HepG2 (cell line): ENCODE measurements around the gene DIAPH1. TPM values are rescaled to one million over a fixed set of nuclear protein-coding genes. Genes with fewer than 3 reads are reported as not detected.
A peak's percentile ranks its signal among the peaks of the same experiment; 100 is the strongest.

Experiments
- ATAD3A ChIP-seq: sonication (generic); formaldehyde crosslinking; IDR thresholded peaks from 2 replicates; pipeline ENCODE4 v1.4.0; 2020; ENCODE audit warnings: missing genetic modification reagents
- CREB1 ChIP-seq, 2 experiments: fragments of 450-650 bp in 1 of 2; IDR thresholded peaks; 2 replicates each; pipeline ENCODE4 v1.6.1; 2016 to 2017; ENCODE audit warnings: control low read depth in 1 of 2, mild to moderate bottlenecking in 1 of 2, missing compliant biosample characterization in 1 of 2, missing genetic modification characterization in 1 of 2
- ETV5 ChIP-seq: IDR thresholded peaks from 2 replicates; pipeline ENCODE4 v1.6.1; 2018; ENCODE audit warnings: missing biosample characterization, missing genetic modification reagents, inconsistent platforms, borderline replicate concordance
- FOSL2 ChIP-seq: sonication (generic); formaldehyde crosslinking; IDR thresholded peaks from 2 replicates; pipeline ENCODE4 v1.4.0; 2020; ENCODE audit warnings: missing genetic modification reagents
- GATA4 ChIP-seq: sonication (generic); IDR thresholded peaks from 2 replicates; pipeline ENCODE4 v1.6.1; 2016; ENCODE audit warnings: antibody characterized with exemption, low read depth, borderline replicate concordance
- GLI4 ChIP-seq: sonication (generic); formaldehyde crosslinking; IDR thresholded peaks from 2 replicates; pipeline ENCODE4 v1.5.1; 2020; ENCODE audit warnings: missing genetic modification reagents, mild to moderate bottlenecking, moderate library complexity, borderline replicate concordance
- IRX3 ChIP-seq: sonication (generic); formaldehyde crosslinking; IDR thresholded peaks from 2 replicates; pipeline ENCODE4 v1.8.1; 2023; ENCODE audit warnings: mild to moderate bottlenecking, low read depth, missing genetic modification reagents, borderline replicate concordance
- KDM1A ChIP-seq: IDR thresholded peaks from 2 replicates; pipeline ENCODE4 v1.6.1; 2016; ENCODE audit warnings: missing compliant biosample characterization
- MIER3 ChIP-seq: IDR thresholded peaks from 2 replicates; pipeline ENCODE4 v1.6.1; 2016; ENCODE audit warnings: missing compliant biosample characterization, borderline replicate concordance
- ONECUT2 ChIP-seq: sonication (generic); formaldehyde crosslinking; IDR thresholded peaks from 2 replicates; pipeline ENCODE4 v1.4.0; 2020; ENCODE audit warnings: missing genetic modification reagents
- RXRB ChIP-seq: IDR thresholded peaks from 2 replicates; pipeline ENCODE4 v1.6.1; 2016; ENCODE audit warnings: borderline replicate concordance, missing genetic modification reagents, missing compliant biosample characterization
- THAP11 ChIP-seq: IDR thresholded peaks from 2 replicates; pipeline ENCODE4 v1.6.1; 2016; ENCODE audit warnings: missing biosample characterization, missing genetic modification reagents
- ZFP36L1 ChIP-seq: sonication (generic); formaldehyde crosslinking; IDR thresholded peaks from 2 replicates; pipeline ENCODE4 v1.8.0; 2022; ENCODE audit warnings: mild to moderate bottlenecking, missing genetic modification reagents, moderate library complexity
- ZNF143 ChIP-seq: sonication (generic); formaldehyde crosslinking; IDR thresholded peaks from 2 replicates; pipeline ENCODE4 v1.4.0; 2020; ENCODE audit warnings: missing genetic modification reagents
- ZNF20 ChIP-seq: sonication (generic); formaldehyde crosslinking; IDR thresholded peaks from 2 replicates; pipeline ENCODE4 v1.4.0; 2020; ENCODE audit warnings: mild to moderate bottlenecking, moderate library complexity, missing genetic modification reagents
- ZNF430 ChIP-seq: sonication (generic); formaldehyde crosslinking; IDR thresholded peaks from 2 replicates; pipeline ENCODE4 v1.9.0; 2021; ENCODE audit warnings: mild to moderate bottlenecking, missing genetic modification reagents
- ZNF552 ChIP-seq: sonication (generic); formaldehyde crosslinking; IDR thresholded peaks from 2 replicates; pipeline ENCODE4 v1.9.0; 2022; ENCODE audit warnings: missing genetic modification reagents, mild to moderate bottlenecking, borderline replicate concordance
- ZNF652 ChIP-seq: IDR thresholded peaks from 2 replicates; pipeline ENCODE4 v1.6.1; 2016; ENCODE audit warnings: low read depth, borderline replicate concordance
- ZNF672 ChIP-seq: sonication (generic); formaldehyde crosslinking; IDR thresholded peaks from 2 replicates; pipeline ENCODE4 v1.8.1; 2022; ENCODE audit warnings: missing genetic modification reagents
- polyA plus RNA-seq, 8 experiments: library from polyadenylated mRNA; depleted of rRNA in 3 of 8; stranded (reverse) in 7 of 8; unstranded in 1 of 8; fragments of >200 nt; fragmentation: Illumina TruSeq in 4 of 8; extraction: Trizol in 4 of 8; gene quantifications; 2 replicates each; pipeline versions ENCODE4 v1.2.1 to v1.2.3, GENCODE V29; 2011 to 2016; ENCODE audit warnings: low read depth in 4 of 8, missing spikeins in 1 of 8, mixed read lengths in 1 of 8; ENCODE audit not compliant: insufficient read depth in 1 of 8
- total RNA-seq, 5 experiments: library from RNA; depleted of rRNA; stranded (reverse); fragments of >200 nt; fragmentation: Illumina TruSeq; extraction: Trizol; gene quantifications; 2 replicates each; pipeline ENCODE4 v1.2.3, GENCODE V29; 2016; ENCODE audit warnings: low read depth in 1 of 5
- TF ChIP-seq, protein P1 (sequence below): sonication (generic); formaldehyde crosslinking; conservative IDR thresholded peaks from 2 replicates; pipeline ENCODE4 v1.4.0; 2020; ENCODE audit warnings: missing genetic modification reagents
- TF ChIP-seq, protein P2 (sequence below): sonication (generic); formaldehyde crosslinking; conservative IDR thresholded peaks from 2 replicates; pipeline ENCODE4 v1.4.0; 2020; ENCODE audit warnings: missing genetic modification reagents
- TF ChIP-seq, protein P3 (sequence below): IDR thresholded peaks from 2 replicates; pipeline ENCODE4 v1.6.1; 2016; ENCODE audit warnings: low read depth, borderline replicate concordance
- TF ChIP-seq, protein P4 (sequence below): sonication (generic); formaldehyde crosslinking; IDR thresholded peaks from 2 replicates; pipeline ENCODE4 v1.5.1; 2020; ENCODE audit warnings: missing genetic modification reagents, mild to moderate bottlenecking, borderline replicate concordance
- TF ChIP-seq, protein P5 (sequence below): sonication (generic); IDR thresholded peaks from 2 replicates; pipeline ENCODE4 v1.6.1; 2016; ENCODE audit warnings: low read depth, borderline replicate concordance
- TF ChIP-seq, protein P6 (sequence below): sonication (generic); formaldehyde crosslinking; IDR thresholded peaks from 2 replicates; pipeline ENCODE4 v1.8.1; 2023; ENCODE audit warnings: mild to moderate bottlenecking, missing genetic modification reagents, borderline replicate concordance

DIAPH1 gene
- total and polyA plus RNA-seq, 2 of the 13 experiments (the other 11 are each of a cell fraction or from before 2014, with no cell fraction given), result 25.1 to 33.9 TPM

DNA sequence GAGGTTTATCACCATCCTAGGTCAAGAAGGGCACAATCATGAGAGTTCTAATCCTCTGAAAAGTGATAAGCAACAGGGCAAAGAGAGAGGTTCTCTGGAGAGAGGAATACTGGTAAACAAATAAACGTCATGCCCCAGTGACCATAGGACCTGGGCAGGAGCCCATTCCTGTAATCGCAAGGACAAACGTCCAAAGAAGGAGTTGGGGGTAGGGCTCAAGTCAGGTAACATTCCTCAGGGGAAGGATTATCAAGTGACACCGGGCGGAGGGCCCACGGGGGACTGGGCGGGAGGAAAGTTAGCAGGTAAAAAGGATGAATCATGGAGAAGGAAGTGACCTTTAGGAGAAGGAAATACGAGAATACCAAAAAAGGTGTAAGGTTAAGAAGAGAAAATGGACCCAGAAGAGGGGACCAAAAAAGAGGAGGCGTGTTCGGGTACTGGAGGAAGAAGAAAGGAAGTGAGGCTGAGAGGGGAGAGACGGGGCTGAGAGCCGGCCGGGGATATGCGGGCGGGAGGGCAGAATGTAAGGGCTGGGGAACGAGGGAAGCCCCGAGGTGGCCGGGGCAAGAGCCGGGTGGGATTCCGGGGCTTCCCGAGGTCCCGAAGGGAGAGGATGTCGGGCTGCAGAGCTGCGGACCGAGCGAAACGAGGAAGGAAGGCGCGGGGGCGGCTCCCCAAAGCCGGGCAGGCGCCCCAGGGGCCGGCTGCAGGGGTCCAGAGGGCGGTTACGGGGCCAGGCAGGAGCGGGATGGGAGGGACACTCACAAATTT is 583 bp downstream of the DIAPH1 start (continued):
- TF ChIP-seq, protein P1, sequence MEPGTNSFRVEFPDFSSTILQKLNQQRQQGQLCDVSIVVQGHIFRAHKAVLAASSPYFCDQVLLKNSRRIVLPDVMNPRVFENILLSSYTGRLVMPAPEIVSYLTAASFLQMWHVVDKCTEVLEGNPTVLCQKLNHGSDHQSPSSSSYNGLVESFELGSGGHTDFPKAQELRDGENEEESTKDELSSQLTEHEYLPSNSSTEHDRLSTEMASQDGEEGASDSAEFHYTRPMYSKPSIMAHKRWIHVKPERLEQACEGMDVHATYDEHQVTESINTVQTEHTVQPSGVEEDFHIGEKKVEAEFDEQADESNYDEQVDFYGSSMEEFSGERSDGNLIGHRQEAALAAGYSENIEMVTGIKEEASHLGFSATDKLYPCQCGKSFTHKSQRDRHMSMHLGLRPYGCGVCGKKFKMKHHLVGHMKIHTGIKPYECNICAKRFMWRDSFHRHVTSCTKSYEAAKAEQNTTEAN, result no peak
- no peak for TF ChIP-seq ZNF430 (CRISPR knock-in tag)
- TF ChIP-seq ZNF652 (CRISPR knock-in tag), result no peak
- TF ChIP-seq RXRB (CRISPR knock-in tag), result no peak; the same call in 1 of the 2 replicates
- peak; percentile 30; the same call in 1 of the 2 replicates for TF ChIP-seq ETV5
- TF ChIP-seq, protein P2, sequence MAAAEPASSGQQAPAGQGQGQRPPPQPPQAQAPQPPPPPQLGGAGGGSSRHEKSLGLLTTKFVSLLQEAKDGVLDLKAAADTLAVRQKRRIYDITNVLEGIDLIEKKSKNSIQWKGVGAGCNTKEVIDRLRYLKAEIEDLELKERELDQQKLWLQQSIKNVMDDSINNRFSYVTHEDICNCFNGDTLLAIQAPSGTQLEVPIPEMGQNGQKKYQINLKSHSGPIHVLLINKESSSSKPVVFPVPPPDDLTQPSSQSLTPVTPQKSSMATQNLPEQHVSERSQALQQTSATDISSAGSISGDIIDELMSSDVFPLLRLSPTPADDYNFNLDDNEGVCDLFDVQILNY (CRISPR knock-in tag), result no peak
- no peak for TF ChIP-seq CREB1 (IDR thresholded peaks at IDR 0.05)
- TF ChIP-seq CREB1 (CRISPR knock-in tag; IDR thresholded peaks at IDR 0.05), result peak; percentile 67
- peak; percentile 71 for TF ChIP-seq FOSL2 (CRISPR knock-in tag)
- no peak for TF ChIP-seq ONECUT2
- 0 out of 2 replicates have a peak, but pooled peaks have one; percentile 41 for TF ChIP-seq ZNF672 (CRISPR knock-in tag)
- TF ChIP-seq, protein P3, sequence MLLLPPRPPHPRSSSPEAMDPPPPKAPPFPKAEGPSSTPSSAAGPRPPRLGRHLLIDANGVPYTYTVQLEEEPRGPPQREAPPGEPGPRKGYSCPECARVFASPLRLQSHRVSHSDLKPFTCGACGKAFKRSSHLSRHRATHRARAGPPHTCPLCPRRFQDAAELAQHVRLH (CRISPR knock-in tag), result no peak
- no peak for TF ChIP-seq GATA4
- TF ChIP-seq, protein P4, sequence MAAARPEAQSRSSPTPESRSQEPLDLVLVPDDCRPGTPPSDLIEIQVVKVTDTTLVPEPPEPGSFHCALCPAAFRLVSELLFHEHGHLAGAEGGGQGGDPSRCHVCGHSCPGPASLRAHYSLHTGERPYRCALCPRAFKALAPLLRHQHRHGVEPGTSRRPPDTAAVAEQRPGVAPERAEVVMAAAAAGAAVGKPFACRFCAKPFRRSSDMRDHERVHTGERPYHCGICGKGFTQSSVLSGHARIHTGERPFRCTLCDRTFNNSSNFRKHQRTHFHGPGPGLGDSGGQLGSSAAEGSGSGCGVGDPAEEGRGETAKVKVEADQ (CRISPR knock-in tag), result no peak
- TF ChIP-seq ZNF552 (CRISPR knock-in tag), result no peak
- no peak for TF ChIP-seq IRX3 (CRISPR knock-in tag)
- no peak for TF ChIP-seq GLI4 (CRISPR knock-in tag)
- TF ChIP-seq, protein P5, sequence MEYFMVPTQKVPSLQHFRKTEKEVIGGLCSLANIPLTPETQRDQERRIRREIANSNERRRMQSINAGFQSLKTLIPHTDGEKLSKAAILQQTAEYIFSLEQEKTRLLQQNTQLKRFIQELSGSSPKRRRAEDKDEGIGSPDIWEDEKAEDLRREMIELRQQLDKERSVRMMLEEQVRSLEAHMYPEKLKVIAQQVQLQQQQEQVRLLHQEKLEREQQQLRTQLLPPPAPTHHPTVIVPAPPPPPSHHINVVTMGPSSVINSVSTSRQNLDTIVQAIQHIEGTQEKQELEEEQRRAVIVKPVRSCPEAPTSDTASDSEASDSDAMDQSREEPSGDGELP, result no peak
- TF ChIP-seq ATAD3A (CRISPR knock-in tag), result no peak
- TF ChIP-seq ZNF20, result no peak
- 0 out of 2 replicates have a peak, but pooled peaks have one; percentile 53 for TF ChIP-seq THAP11 (CRISPR knock-in tag)
- TF ChIP-seq KDM1A (CRISPR knock-in tag), result no peak
- TF ChIP-seq ZFP36L1 (CRISPR knock-in tag), result no peak
- TF ChIP-seq, protein P6, sequence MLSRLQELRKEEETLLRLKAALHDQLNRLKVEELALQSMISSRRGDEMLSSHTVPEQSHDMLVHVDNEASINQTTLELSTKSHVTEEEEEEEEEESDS (CRISPR knock-in tag), result no peak
- TF ChIP-seq ZNF143 (CRISPR knock-in tag), result no peak
- TF ChIP-seq MIER3, result no peak
